Left renal cortex interstitium (tissue), 4 donors: ENCODE measurements around the gene LEPR. TPM values are rescaled to one million over a fixed set of nuclear protein-coding genes. Genes with fewer than 3 reads are reported as not detected.
"Not testable (repeated sequence)": the region's sequence is repeated elsewhere in the genome, so short reads cannot be mapped to it uniquely, and the experiment has no call there.

Experiments used
- DNase-seq, 4 donors: peaks; one replicate each; pipeline ENCODE4 v3.0.0-alpha.2; 2013; ENCODE audit warnings: low read depth in 4 of 4, low spot score in 2 of 4, missing footprints in 1 of 4
- polyA plus RNA-seq, 4 donors: library from polyadenylated mRNA; unstranded; fragments of 120-200 nt; gene quantifications; one replicate each; pipeline ENCODE4 v1.2.1, GENCODE V29; 2013; ENCODE audit not compliant: insufficient read length in 4 of 4

Gene LEPR
- 10 to 100 TPM in 1 of 4 donors, 1 to 10 TPM in 3; 8.5 to 12.3 (median 9.8) TPM for polyA plus RNA-seq

GRCh38 chr1:65420590-65421350 lies at the start of gene LEPR, which contains the start of gene LEPROT:
Gene LEPR (plus strand): TSS chr1:65420668. CDS start chr1:65565566, 144,898 bp downstream.
Gene LEPROT (plus strand): TSS chr1:65420668. CDS start chr1:65420725, 57 bp downstream.
- DNase-seq, result peak; percentile 37 to 82 (median 54)

GRCh38 chr1:65371544-65371943 lies 48.9 kb upstream of the LEPR start:
- no peak for DNase-seq

GRCh38 chr1:65372557-65372956 lies 47.9 kb upstream of the LEPR start:
- no peak for DNase-seq

GRCh38 chr1:65377496-65378246 lies 42.8 kb upstream of the LEPR start:
- DNase-seq, result no peak

GRCh38 chr1:65378247-65378946 lies 42.1 kb upstream of the LEPR start:
- DNase-seq, result no peak

- not testable (repeated sequence) for DNase-seq
Measured at GRCh38 chr1:65384426-65384825, 36.0 kb upstream of the LEPR start.

GRCh38 chr1:65386439-65386838 lies 34.0 kb upstream of the LEPR start:
- no peak for DNase-seq

GRCh38 chr1:65387821-65388220 lies 32.6 kb upstream of the LEPR start:
- DNase-seq, result no peak

- DNase-seq, result no peak
Measured at GRCh38 chr1:65388908-65389695, 31.4 kb upstream of the LEPR start.

- no peak for DNase-seq
Measured at GRCh38 chr1:65392497-65392896, 28.0 kb upstream of the LEPR start.

- no peak for DNase-seq
Measured at GRCh38 chr1:65393347-65393746, 27.1 kb upstream of the LEPR start.

- no peak for DNase-seq
Measured at GRCh38 chr1:65393928-65394327, 26.5 kb upstream of the LEPR start.

- no peak for DNase-seq
Measured at GRCh38 chr1:65395887-65396612, 24.4 kb upstream of the LEPR start.

- no peak for DNase-seq
Measured at GRCh38 chr1:65398083-65398482, 22.4 kb upstream of the LEPR start.

GRCh38 chr1:65399003-65399402 lies 21.5 kb upstream of the LEPR start:
- DNase-seq, result no peak

- DNase-seq, result no peak
Measured at GRCh38 chr1:65401612-65402011, 18.9 kb upstream of the LEPR start.

- DNase-seq, result no peak
Measured at GRCh38 chr1:65404941-65405340, 15.5 kb upstream of the LEPR start.

- DNase-seq, result peak in 1 of 4 donors; percentile 6
Measured at GRCh38 chr1:65407877-65408276, 12.6 kb upstream of the LEPR start.

GRCh38 chr1:65409314-65409713 lies 11.2 kb upstream of the LEPR start:
- DNase-seq, result no peak
